ENCODE results near the gene SPOCK1.

SPOCK1 gene

DNA sequence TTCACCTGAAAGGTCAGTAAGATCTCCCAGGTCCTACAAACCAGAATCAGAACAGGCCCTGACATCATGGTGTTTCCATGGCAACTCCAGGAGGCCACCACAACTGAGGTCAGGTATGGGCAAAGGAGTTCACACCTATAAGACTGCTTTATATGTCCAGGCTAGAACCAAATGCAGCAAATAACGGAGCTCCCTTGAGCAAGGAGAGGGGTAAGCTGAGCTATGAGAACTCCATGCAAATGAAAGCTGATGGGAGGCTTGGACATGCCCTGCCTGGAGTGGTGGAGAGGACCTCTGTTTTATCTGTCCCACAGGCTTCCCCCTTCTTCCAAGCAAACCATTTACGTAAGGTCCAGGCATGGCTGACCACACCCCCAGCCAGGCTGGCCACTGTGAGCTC, 207.7 kb downstream of the SPOCK1 start:
- TF ChIP-seq, protein P1, sequence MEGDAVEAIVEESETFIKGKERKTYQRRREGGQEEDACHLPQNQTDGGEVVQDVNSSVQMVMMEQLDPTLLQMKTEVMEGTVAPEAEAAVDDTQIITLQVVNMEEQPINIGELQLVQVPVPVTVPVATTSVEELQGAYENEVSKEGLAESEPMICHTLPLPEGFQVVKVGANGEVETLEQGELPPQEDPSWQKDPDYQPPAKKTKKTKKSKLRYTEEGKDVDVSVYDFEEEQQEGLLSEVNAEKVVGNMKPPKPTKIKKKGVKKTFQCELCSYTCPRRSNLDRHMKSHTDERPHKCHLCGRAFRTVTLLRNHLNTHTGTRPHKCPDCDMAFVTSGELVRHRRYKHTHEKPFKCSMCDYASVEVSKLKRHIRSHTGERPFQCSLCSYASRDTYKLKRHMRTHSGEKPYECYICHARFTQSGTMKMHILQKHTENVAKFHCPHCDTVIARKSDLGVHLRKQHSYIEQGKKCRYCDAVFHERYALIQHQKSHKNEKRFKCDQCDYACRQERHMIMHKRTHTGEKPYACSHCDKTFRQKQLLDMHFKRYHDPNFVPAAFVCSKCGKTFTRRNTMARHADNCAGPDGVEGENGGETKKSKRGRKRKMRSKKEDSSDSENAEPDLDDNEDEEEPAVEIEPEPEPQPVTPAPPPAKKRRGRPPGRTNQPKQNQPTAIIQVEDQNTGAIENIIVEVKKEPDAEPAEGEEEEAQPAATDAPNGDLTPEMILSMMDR (IDR thresholded peaks at IDR 0.05; ENCODE audit: low read depth, low read length, missing control alignments): no peak
- no peak overlapping the region for H3K4me3 ChIP-seq (replicated peaks; ENCODE audit: low read depth, low read length)
- DNase-seq (ENCODE audit: extremely low read depth, low read depth): no peak

DNA sequence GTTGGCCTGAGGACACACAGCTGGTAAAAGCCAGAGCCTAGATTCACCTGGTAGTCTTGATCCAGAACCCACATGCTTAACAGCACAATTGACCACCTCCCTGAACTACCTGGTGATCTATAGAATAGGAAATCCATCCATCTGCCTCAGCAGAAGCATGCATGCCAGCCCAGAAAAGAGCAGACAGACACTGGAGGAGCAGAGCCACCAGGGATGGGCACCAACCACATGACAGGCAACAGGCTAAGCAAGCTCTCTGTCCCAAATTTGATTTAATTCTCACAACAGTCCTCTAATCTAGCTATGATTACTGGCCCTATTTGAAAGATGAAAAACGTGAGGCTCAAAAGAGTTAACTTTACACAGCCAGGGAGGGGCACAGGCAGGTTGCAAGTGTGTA, 208.1 kb downstream of the SPOCK1 start:
- DNase-seq (ENCODE audit: extremely low read depth, low read depth): no peak
- H3K4me3 ChIP-seq (replicated peaks; ENCODE audit: low read depth, low read length): no peak overlapping the region
- TF ChIP-seq, protein P1 (IDR thresholded peaks at IDR 0.05; ENCODE audit: low read depth, low read length, missing control alignments): no peak

DNA sequence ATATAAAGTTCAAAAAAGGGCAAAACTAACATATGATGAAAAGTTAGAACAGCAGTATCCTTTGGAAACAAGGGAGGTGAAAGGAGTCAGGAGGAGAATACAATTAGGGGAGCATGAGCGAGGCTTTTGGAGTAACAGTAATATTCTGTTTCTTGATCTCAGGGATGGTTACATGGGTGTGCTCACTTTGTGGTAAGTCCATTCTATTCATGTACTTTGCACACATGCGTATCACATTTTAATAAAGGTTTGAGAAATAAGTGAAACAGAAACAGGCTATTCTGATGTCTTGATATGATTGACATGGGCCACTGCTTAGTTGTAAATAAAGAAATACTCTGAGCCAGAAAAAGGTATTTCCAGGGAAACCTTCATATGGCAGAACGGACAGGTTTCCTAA, 208.8 kb downstream of the SPOCK1 start:
- no peak overlapping the region for H3K4me3 ChIP-seq (replicated peaks; ENCODE audit: low read depth, low read length)
- TF ChIP-seq, protein P1 (IDR thresholded peaks at IDR 0.05; ENCODE audit: low read depth, low read length, missing control alignments): no peak
- no peak for DNase-seq (ENCODE audit: extremely low read depth, low read depth)

DNA sequence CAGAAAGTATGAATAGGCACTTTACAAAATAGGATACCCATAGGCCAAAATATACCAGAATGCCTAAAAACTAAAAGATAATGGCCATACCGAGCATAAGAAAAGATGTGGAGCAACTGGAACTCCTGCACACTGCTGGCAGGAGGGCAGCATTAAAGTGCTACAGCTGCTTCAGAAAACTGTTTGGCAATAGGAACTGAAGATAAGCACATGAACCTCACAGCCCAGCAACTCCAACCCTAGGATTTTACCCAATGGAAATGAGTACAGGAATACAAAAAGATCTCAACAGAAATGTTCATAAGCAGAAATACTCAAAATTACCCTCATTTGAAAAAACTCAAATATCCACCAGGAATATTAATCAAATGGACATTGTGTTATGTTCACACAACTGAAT, 209.3 kb downstream of the SPOCK1 start:
- H3K4me3 ChIP-seq (replicated peaks; ENCODE audit: low read depth, low read length): no peak overlapping the region
- DNase-seq (ENCODE audit: extremely low read depth, low read depth): no peak
- TF ChIP-seq, protein P1 (IDR thresholded peaks at IDR 0.05; ENCODE audit: low read depth, low read length, missing control alignments): no peak

DNA sequence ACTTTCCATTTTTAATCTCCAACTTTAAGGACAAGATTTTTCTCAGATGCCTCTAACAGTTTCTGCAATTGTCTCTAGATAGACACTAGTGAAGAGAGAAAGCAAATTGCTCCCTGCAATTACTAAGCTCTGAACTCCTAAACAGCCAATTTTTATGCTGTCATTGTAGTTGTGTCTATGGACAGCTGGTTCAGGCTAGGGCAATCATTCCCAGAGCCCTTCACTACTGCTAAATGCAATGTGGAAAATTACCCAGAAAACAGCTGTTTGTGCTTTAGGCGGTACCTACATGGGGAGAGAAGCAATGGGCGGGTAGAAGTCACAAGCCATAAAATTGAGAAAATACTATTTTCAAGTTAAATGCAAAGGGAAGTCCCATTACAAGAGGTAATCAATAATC, 211.6 kb downstream of the SPOCK1 start:
- no peak overlapping the region for H3K4me3 ChIP-seq (replicated peaks; ENCODE audit: low read depth, low read length)
- DNase-seq (ENCODE audit: extremely low read depth, low read depth): no peak
- TF ChIP-seq, protein P1 (IDR thresholded peaks at IDR 0.05; ENCODE audit: low read depth, low read length, missing control alignments): no peak

DNA sequence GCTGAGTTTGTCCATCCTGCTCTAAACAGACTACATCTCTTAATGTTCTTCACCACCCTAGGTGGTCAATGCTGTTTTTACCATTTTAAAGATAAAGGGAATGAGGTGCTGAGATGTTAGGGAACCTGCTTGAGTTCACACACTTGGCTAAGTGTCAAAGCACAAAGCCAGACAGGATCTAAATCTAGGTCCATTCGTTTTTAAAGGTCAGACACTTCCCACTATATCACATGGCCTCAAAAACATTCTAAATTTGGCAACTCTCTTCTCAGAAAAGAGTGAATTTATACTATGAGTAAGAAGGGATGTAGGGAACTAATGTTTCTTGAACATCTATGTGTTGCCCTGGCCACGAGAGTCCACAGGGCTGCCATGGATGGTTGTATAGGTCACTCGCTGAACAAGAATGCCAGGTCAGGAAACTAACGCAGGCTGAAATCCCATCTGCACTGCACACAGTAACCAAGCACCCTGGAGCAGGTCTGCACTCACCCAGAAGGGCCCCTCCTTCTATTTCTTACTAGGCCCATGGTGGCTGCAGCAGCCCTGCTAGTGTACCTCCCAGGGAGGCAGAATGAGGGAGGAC, 213.0 kb downstream of the SPOCK1 start:
- no peak for DNase-seq (ENCODE audit: extremely low read depth, low read depth)
- H3K4me3 ChIP-seq (replicated peaks; ENCODE audit: low read depth, low read length): no peak overlapping the region
- TF ChIP-seq, protein P1 (IDR thresholded peaks at IDR 0.05; ENCODE audit: low read depth, low read length, missing control alignments): no peak

DNA sequence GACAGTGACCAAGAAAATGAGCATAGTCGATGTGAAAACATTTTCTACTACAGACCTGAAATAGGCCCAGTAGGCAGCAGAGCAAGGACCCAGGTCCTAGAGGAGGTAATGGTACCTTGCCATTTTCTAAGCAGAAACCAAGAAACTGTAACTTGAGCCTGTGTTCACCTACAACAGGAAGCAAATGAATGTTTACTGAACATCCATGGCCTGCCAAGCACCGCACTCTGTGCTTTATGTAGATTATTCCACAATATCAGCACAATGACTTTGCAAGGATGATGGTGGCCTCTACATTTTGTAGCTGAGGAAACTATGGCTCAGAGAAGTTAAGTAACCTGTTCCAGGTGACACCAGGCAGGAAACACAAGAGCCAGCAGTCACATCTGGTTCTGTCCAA, 215.3 kb downstream of the SPOCK1 start:
- no peak overlapping the region for H3K4me3 ChIP-seq (replicated peaks; ENCODE audit: low read depth, low read length)
- TF ChIP-seq, protein P1 (IDR thresholded peaks at IDR 0.05; ENCODE audit: low read depth, low read length, missing control alignments): no peak
- no peak for DNase-seq (ENCODE audit: extremely low read depth, low read depth)
